ENCODE data around the gene ZFP62.
A peak's percentile ranks its signal among the peaks of the same experiment; 100 is the strongest.
"Not testable (repeated sequence)": the region's sequence is repeated elsewhere in the genome, so short reads cannot be mapped to it uniquely, and the experiment has no call there.

ZFP62 gene

GRCh38 chr5:180860887-180861822 is at the start of gene ZFP62:
ZFP62 (minus strand) TSS chr5:180861276; CDS start chr5:180861219, 57 bp downstream.
- peak; percentile 90 for DNase-seq

- no peak for DNase-seq
These were observed 49.7 kb upstream of the ZFP62 start for GRCh38 chr5:180910735-180911134.

- no peak for DNase-seq
These were observed 49.1 kb upstream of the ZFP62 start for GRCh38 chr5:180910182-180910581.

- DNase-seq, result no peak
These were observed 48.7 kb upstream of the ZFP62 start for GRCh38 chr5:180909782-180910181.

- DNase-seq, result peak; percentile 47
These were observed 48.1 kb upstream of the ZFP62 start for GRCh38 chr5:180908998-180909731.

- DNase-seq, result no peak
These were observed 47.3 kb upstream of the ZFP62 start for GRCh38 chr5:180908400-180908799.

GRCh38 chr5:180901319-180902009 is 40.4 kb upstream of the ZFP62 start:
- DNase-seq, result no peak

GRCh38 chr5:180900178-180900577 is 39.1 kb upstream of the ZFP62 start:
- no peak for DNase-seq

GRCh38 chr5:180898621-180899246 is 37.7 kb upstream of the ZFP62 start, which contains the start of gene BTNL8:
BTNL8 (plus strand) TSS chr5:180899159; CDS start chr5:180899311, 152 bp downstream.
- no peak for DNase-seq

- not testable (repeated sequence) for DNase-seq
These were observed 34.3 kb upstream of the ZFP62 start for GRCh38 chr5:180895330-180895729.

GRCh38 chr5:180889381-180889780 is 28.3 kb upstream of the ZFP62 start:
- peak; percentile 32 for DNase-seq

- DNase-seq, result not testable (repeated sequence)
These were observed 24.9 kb upstream of the ZFP62 start for GRCh38 chr5:180885845-180886529.

GRCh38 chr5:180875860-180876426 is 14.9 kb upstream of the ZFP62 start:
- DNase-seq, result no peak

- no peak for DNase-seq
These were observed 13.9 kb upstream of the ZFP62 start for GRCh38 chr5:180874804-180875582.

GRCh38 chr5:180873615-180874520 is 12.8 kb upstream of the ZFP62 start:
- DNase-seq, result peak; percentile 93

GRCh38 chr5:180872419-180872818 is 11.3 kb upstream of the ZFP62 start:
- DNase-seq, result no peak

- DNase-seq, result no peak
These were observed 9.4 kb upstream of the ZFP62 start for GRCh38 chr5:180870276-180871068.

- no peak for DNase-seq
These were observed 8.5 kb upstream of the ZFP62 start for GRCh38 chr5:180869587-180869986.

- peak; percentile 59 for DNase-seq
These were observed 7.9 kb upstream of the ZFP62 start for GRCh38 chr5:180868960-180869359.

Data from MV-4-11 (cell line).